ENCODE measurements around the gene ATF6. TPM values are rescaled to one million over a fixed set of nuclear protein-coding genes. Genes with fewer than 3 reads are reported as not detected.

Gene ATF6
- total RNA-seq, 2 experiments from 2014 or later, result 10.2 to 13.9 TPM

GRCh38 chr1:161915051-161915503 is 149.0 kb downstream of the ATF6 start:
- no peak overlapping the region for H3K4me3 ChIP-seq (ENCODE audit: low read depth, low read length, poor library complexity, severe bottlenecking)
- TF ChIP-seq EZH2phosphoT487 (IDR thresholded peaks at IDR 0.05; ENCODE audit: borderline replicate concordance, low read depth, low read length) (no peak), CTCF (conservative IDR thresholded peaks at IDR 0.05; ENCODE audit: low read length) (no peak)
- no peak overlapping the region for H3K27ac ChIP-seq (ENCODE audit: low read depth, low read length, poor library complexity, severe bottlenecking)
- DNase-seq (ENCODE audit: low spot score), result no peak
- H3K79me2 ChIP-seq (ENCODE audit: insufficient read depth, low read depth, low read length), result no peaks in the 10 kb centered on the region
- BruUV-seq (replicated peaks), result no TSS peak
- H2AFZ ChIP-seq (ENCODE audit: low read length), result no peak overlapping the region
- no peak overlapping the region for H3K4me2 ChIP-seq (ENCODE audit: low read length)
- H3K4me1 ChIP-seq (ENCODE audit: insufficient read depth, low read length, poor library complexity, severe bottlenecking), result no peaks in the 10 kb centered on the region
- ChIA-PET CTCF (ENCODE audit: unreplicated experiment) (no interaction called here), POLR2A (interaction anchor here (0.6 to 0.8 kb wide), 3 partner anchors 8 to 15 kb away, joined by 3 to 5 read pairs (median 4); no protein-coding TSS in a partner anchor)
- H3K36me3 ChIP-seq (ENCODE audit: insufficient read depth, low read length), result no peaks in the 10 kb centered on the region; the same call in 1 of the 2 replicates
- no peaks in the 10 kb centered on the region for H4K20me1 ChIP-seq (ENCODE audit: insufficient read depth, low read length)
- intact Hi-C loops (cut with micrococcal nuclease; ENCODE audit: unreplicated experiment), result no loop called here
- H3K9me3 ChIP-seq (ENCODE audit: low read length), result no peaks in the 10 kb centered on the region
- no peaks in the 10 kb centered on the region for H3K9me2 ChIP-seq (ENCODE audit: insufficient read depth, low read length)

- Histone ChIP-seq H3K27ac (ENCODE audit: low read depth, low read length, poor library complexity, severe bottlenecking) (no peak overlapping the region), H3K4me3 (ENCODE audit: low read depth, low read length, poor library complexity, severe bottlenecking) (no peak overlapping the region), H3K9me2 (ENCODE audit: insufficient read depth, low read length) (no peaks in the 10 kb centered on the region), H3K9me3 (ENCODE audit: low read length) (no peaks in the 10 kb centered on the region), H3K4me1 (ENCODE audit: insufficient read depth, low read length, poor library complexity, severe bottlenecking) (no peaks in the 10 kb centered on the region), H3K4me2 (ENCODE audit: low read length) (no peak overlapping the region), H3K36me3 (ENCODE audit: insufficient read depth, low read length) (no peaks in the 10 kb centered on the region; the same call in 1 of the 2 replicates), H3K79me2 (ENCODE audit: insufficient read depth, low read depth, low read length) (no peaks in the 10 kb centered on the region), H2AFZ (ENCODE audit: low read length) (no peak overlapping the region), H4K20me1 (ENCODE audit: insufficient read depth, low read length) (no peaks in the 10 kb centered on the region)
- intact Hi-C loops (cut with micrococcal nuclease; ENCODE audit: unreplicated experiment), result no loop called here
- TF ChIP-seq EZH2phosphoT487 (IDR thresholded peaks at IDR 0.05; ENCODE audit: borderline replicate concordance, low read depth, low read length), result no peak
- ChIA-PET CTCF (ENCODE audit: unreplicated experiment) (no interaction called here), POLR2A (no interaction called here)
- DNase-seq (ENCODE audit: low spot score), result no peak
- BruUV-seq (replicated peaks), result no TSS peak
These were observed 149.9 kb downstream of the ATF6 start for GRCh38 chr1:161915978-161916377.

- H3K9me3 ChIP-seq (ENCODE audit: low read length), result no peaks in the 10 kb centered on the region
- POLR2A ChIA-PET, result interaction anchor here (1.0 kb wide), 1 partner anchor 14 kb away, joined by 3 read pairs; no protein-coding TSS in a partner anchor
- TF ChIP-seq EZH2phosphoT487 (IDR thresholded peaks at IDR 0.05; ENCODE audit: borderline replicate concordance, low read depth, low read length), result no peak
- TF ChIP-seq CTCF (conservative IDR thresholded peaks at IDR 0.05; ENCODE audit: low read length), result no peak
- H3K4me1 ChIP-seq (ENCODE audit: insufficient read depth, low read length, poor library complexity, severe bottlenecking), result no peaks in the 10 kb centered on the region
- no peaks in the 10 kb centered on the region for H4K20me1 ChIP-seq (ENCODE audit: insufficient read depth, low read length)
- CTCF ChIA-PET (ENCODE audit: unreplicated experiment), result no interaction called here
- H3K79me2 ChIP-seq (ENCODE audit: insufficient read depth, low read depth, low read length), result no peaks in the 10 kb centered on the region
- H3K36me3 ChIP-seq (ENCODE audit: insufficient read depth, low read length), result no peaks in the 10 kb centered on the region
- no peak overlapping the region for H3K27ac ChIP-seq (ENCODE audit: low read depth, low read length, poor library complexity, severe bottlenecking)
- no peak for DNase-seq (ENCODE audit: low spot score)
- H3K4me3 ChIP-seq (ENCODE audit: low read depth, low read length, poor library complexity, severe bottlenecking), result no peak overlapping the region
- no peak overlapping the region for H2AFZ ChIP-seq (ENCODE audit: low read length)
- no TSS peak for BruUV-seq (replicated peaks)
- intact Hi-C loops (cut with micrococcal nuclease; ENCODE audit: unreplicated experiment), result no loop called here
- H3K4me2 ChIP-seq (ENCODE audit: low read length), result no peak overlapping the region
- H3K9me2 ChIP-seq (ENCODE audit: insufficient read depth, low read length), result no peaks in the 10 kb centered on the region
These were observed 153.1 kb downstream of the ATF6 start for GRCh38 chr1:161919229-161919628.
